ENCODE measurements around the gene PANX2. TPM values are rescaled to one million over a fixed set of nuclear protein-coding genes. Genes with fewer than 3 reads are reported as not detected.

Gene PANX2
- total RNA-seq, 1 donor from 2014 or later, result 0.26 TPM

DNA sequence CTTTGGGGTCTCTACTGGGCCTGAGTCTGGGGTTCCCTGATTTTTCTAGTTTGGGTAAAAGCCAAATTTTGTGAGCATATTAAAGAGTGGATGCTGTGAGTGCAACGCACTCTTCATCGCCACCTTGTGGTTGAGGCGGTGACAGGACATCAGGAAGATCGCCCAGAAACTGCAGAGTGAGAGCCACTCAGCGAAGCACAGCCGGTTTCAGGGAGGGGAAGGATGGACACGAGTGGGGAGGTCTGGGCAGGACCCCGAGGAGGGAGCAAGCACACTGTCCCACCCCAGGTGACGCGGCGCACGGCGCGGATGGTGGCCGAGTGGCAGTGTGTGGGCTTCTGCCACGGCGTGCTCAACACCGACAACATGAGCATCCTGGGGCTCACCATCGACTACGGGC is 39.4 kb downstream of the PANX2 start:
- FAIRE-seq (no peak), DNase-seq (ENCODE audit: low read depth) (peak; percentile 47)
- peak; percentile 88 for TF ChIP-seq CTCF (IDR thresholded peaks at IDR 0.05; ENCODE audit: insufficient read depth, low read length, severe bottlenecking)
- H3K4me3 ChIP-seq (ENCODE audit: low read depth, low read length), result no peak overlapping the region
- peaks cover 31% of the 10 kb centered on the region for H3K36me3 ChIP-seq (ENCODE audit: control insufficient read depth, insufficient read depth, low read length)
- H3K27me3 ChIP-seq (ENCODE audit: control insufficient read depth, insufficient read depth, low read length), result no peaks in the 10 kb centered on the region

DNA sequence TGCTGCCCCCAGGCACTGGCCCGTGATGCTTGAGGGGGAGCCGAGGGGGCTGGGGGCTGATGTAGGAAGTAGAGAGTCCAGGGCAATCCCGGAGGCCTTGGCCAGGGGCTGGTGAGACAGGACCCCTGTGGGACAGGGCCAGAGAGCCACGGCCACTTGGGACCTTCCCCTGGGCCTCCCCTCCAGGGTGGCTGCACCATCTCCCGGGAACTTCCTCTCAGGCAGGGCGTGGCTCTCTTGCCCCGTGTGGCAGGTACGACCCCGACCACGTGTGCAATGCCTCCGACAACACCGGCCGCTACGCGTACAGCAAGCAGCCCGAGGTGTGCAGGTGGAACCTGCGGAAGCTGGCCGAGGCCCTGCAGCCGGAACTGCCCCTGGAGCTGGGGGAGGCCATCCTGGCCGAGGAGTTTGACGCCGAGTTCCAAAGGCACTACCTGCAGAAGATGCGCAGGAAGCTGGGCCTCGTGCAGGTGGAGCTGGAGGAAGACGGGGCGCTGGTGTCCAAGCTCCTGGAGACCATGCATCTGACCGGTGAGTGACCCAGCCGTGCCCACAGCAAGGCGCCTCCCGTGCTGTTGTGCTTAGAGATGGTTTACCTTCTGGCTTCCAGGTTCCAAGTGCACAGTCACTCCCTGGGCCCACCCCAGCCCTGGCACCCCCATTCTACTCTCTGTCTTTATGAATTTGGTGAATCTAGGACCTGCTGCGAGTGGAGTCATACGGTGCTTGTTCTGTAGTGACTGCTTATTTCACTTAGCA is 40.0 kb downstream of the PANX2 start:
- peaks cover 31% of the 10 kb centered on the region for H3K36me3 ChIP-seq (ENCODE audit: control insufficient read depth, insufficient read depth, low read length)
- DNase-seq (ENCODE audit: low read depth), result no peak
- FAIRE-seq, result no peak
- no peaks in the 10 kb centered on the region for H3K27me3 ChIP-seq (ENCODE audit: control insufficient read depth, insufficient read depth, low read length)
- H3K4me3 ChIP-seq (ENCODE audit: low read depth, low read length), result no peak overlapping the region
- TF ChIP-seq CTCF (IDR thresholded peaks at IDR 0.05; ENCODE audit: insufficient read depth, low read length, severe bottlenecking), result no peak

DNA sequence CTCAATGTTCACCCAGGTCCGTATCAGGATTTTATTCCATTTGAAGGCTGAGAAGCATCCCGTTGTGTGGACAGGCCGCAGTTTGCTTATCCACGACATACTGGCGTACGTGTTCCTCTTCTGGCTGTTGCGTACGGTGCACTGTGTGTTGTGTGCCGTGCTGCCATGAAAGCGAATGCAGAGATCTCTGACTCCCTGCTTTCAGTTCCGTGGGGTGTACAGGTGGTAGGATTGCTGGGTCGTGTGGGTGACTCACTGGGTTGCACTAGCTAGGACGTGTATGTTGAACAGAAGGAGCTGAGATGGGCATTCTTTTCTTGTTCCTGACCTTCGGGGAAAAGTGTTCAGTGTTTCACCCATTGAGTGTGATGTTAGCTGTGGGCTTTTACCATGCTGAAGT is 40.6 kb downstream of the PANX2 start:
- FAIRE-seq, result peak; percentile 89
- peak; percentile 32 for DNase-seq (ENCODE audit: low read depth)
- Histone ChIP-seq H3K4me3 (ENCODE audit: low read depth, low read length) (no peak overlapping the region), H3K36me3 (ENCODE audit: control insufficient read depth, insufficient read depth, low read length) (peaks cover 35% of the 10 kb centered on the region), H3K27me3 (ENCODE audit: control insufficient read depth, insufficient read depth, low read length) (no peaks in the 10 kb centered on the region)
- TF ChIP-seq CTCF (IDR thresholded peaks at IDR 0.05; ENCODE audit: insufficient read depth, low read length, severe bottlenecking), result no peak

DNA sequence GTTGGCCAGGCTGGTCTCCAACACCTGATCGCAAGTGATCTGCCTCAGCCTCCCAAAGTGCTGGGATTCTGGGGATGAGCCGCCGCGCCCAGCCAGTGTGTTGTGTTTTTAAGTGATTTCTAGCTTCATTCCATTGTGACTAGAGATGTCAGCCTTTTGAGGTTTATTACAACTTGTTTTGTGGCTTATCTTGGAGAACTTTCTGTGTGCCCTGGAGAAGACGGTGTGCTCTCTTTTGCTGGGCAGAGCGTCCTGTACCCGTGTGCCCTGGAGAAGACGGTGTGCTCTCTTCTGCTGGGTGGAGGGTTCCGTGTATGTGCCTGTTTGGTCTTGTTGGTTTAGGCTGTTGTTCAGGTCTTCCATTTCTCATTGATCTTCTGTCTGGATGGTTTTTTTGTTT is 42.7 kb downstream of the PANX2 start:
- TF ChIP-seq CTCF (IDR thresholded peaks at IDR 0.05; ENCODE audit: insufficient read depth, low read length, severe bottlenecking), result no peak
- Histone ChIP-seq H3K36me3 (ENCODE audit: control insufficient read depth, insufficient read depth, low read length) (peaks cover 37% of the 10 kb centered on the region), H3K4me3 (ENCODE audit: low read depth, low read length) (no peak overlapping the region), H3K27me3 (ENCODE audit: control insufficient read depth, insufficient read depth, low read length) (no peaks in the 10 kb centered on the region)
- no peak for DNase-seq (ENCODE audit: low read depth)
- FAIRE-seq, result no peak

DNA sequence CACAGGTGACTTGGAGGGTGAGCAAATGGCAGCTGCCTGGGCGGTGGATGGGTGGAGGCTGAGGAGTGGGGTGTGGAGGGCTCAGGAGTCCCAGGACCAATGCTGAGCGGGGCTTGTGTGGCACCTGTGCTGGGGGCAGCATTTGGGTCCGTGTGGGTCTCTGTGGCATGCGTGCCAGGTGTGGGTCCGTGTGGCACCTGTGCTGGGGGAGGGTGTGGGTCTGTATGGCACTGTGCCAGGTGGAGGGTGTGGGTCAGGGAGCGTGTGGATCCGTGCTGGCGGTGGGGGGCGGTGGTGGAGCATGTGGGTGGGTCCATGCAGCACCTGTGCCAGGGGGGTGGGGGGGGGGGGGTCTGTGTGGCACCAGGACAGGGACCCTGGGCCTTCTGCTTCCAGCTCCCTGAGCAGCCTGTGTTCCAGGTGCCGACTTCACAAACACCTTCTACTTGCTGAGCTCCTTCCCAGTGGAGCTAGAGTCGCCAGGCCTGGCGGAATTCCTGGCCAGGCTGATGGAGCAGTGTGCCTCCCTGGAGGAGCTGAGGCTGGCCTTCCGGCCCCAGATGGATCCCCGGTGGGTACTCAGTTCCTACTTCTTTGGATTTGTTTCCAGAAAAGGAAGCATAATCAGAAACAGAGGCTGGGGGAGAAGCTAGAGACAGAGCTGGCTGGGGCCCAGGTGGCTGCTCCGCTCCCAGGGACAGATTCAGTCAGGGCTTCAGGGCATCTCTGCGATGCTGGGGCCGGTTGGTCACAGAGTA is 44.9 kb downstream of the PANX2 start:
- TF ChIP-seq CTCF (IDR thresholded peaks at IDR 0.05; ENCODE audit: insufficient read depth, low read length, severe bottlenecking), result no peak
- H3K4me3 ChIP-seq (ENCODE audit: low read depth, low read length), result no peak overlapping the region
- DNase-seq (ENCODE audit: low read depth), result no peak
- peaks cover 33% of the 10 kb centered on the region for H3K36me3 ChIP-seq (ENCODE audit: control insufficient read depth, insufficient read depth, low read length)
- FAIRE-seq, result no peak
- no peaks in the 10 kb centered on the region for H3K27me3 ChIP-seq (ENCODE audit: control insufficient read depth, insufficient read depth, low read length)
